CD4-positive, alpha-beta T cell treated with Interleukin-1 beta for 1 hour (primary cell): ENCODE results near the gene FGF3.

Source experiments
- DNase-seq, 2 donors: peaks; one replicate each; pipeline ENCODE4 v3.0.0-alpha.2; 2020 to 2022

The FGF3 gene

GRCh38 chr11:69822676-69823494 lies 3.7 kb upstream of the FGF3 start:
- no peak for DNase-seq

DNA sequence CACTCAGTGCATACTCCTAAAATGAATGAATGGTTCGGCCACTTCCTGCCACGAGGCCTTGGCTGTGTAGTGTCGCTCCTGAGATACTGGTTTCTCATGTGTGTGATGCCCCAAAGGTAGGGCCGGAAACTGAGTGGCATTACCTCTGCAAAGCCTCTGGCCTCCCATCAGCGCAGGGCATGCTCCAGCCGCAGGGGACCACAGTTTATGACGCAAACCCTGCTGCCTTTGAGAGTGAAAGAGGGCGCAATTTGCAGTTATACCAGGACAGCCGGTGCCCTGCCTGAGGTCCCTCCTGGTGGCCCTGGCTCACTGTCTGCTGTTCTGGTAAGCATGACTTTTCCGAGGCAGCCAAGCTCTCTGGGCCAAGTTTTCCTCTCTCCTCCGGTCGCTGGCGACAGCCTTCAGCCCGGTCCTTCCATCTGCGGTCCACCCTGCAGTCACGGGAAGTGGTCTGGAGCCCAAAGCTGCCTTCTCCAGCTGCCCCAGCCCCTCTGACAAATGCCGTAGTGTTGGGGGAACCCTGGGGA lies 2.4 kb upstream of the FGF3 start:
- no peak for DNase-seq

DNA sequence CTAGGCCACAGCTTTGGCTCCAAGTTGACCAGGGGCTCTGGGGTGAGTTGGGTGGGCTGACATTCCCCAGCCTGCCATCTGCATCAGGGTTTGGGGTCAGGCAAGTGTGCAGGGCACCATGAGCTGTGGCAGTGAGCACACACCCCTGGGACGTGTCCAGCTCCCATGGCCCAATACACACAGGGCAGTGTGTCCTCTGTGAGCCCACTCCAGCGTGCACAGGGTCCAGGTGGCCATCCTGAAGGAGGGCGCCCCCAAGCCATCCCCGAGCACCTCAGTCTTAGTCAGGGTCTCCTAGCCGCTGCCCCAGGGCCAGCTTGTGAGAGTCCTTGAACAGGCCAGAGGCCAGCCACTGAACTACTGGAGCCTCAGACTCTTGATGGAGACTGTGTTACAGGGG lies 1.2 kb upstream of the FGF3 start:
- no peak for DNase-seq

DNA sequence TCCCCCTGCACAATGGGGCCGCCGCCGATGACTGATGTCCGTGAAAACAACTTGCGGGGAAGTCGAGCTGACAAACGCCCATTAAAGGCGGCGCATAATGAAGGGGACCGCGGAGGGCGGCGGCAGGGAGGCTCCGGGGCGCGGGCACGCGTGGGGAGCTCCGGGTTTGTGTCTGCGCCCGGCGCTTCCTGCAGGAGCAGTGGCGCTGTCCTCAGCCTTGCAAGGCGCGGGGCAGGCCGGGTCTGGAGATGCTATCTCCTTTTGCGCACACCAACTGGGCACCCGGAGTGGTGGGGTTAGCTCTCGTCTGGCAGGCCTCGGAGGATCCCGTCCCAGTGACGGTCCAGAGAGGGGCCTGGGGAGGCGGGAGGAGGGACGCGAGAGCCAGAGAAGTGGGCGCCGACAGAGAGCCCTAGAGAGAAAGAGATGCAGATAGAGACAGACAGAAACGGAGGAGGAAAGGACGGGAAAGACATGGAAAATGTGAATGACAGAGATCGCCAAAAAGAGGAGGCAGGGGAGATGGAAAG lies 390 bp upstream of the FGF3 start:
- no peak for DNase-seq

DNA sequence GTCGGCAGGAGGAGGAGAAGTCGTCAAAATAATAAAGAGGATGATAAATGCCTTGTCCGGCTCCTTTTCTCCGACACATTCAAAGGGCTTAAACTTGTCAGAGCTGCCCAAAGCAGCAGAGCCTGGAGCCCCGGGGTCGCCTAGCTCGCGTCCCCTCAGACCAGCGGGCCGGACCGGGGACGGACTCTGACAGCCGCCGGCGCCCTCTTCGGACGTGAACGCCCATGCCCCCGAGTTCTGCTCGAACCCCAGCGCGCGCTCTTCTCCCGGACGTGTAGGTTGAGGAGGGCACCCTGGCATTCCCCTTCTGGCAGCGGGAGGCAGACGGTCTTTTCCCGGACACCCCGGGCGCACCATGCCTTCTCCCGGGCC lies 999 bp downstream of the FGF3 start:
- DNase-seq = no peak

GRCh38 chr11:69817265-69818230 lies 1.7 kb downstream of the FGF3 start:
- no peak for DNase-seq

DNA sequence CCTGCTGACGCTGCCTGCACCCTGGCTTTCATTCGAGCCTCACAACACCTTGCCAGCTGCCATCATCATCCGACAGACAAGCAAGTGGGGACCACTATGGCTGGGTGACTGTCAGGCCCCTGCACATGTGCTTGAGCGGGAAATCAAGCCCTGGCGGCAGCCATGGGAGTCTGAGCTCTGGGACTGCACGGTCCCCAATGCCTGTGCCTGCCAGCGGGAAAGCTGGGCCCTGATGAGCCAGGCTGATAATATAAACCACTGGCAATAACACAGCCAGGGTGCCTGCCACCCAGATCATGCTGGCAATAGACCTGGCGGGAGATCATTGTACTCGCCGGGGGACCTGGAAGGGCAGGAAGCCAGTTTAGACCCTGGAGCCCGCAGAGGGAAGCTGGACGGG lies 2.5 kb downstream of the FGF3 start:
- DNase-seq = no peak

GRCh38 chr11:69815973-69816372 lies 3.2 kb downstream of the FGF3 start:
- no peak for DNase-seq

DNA sequence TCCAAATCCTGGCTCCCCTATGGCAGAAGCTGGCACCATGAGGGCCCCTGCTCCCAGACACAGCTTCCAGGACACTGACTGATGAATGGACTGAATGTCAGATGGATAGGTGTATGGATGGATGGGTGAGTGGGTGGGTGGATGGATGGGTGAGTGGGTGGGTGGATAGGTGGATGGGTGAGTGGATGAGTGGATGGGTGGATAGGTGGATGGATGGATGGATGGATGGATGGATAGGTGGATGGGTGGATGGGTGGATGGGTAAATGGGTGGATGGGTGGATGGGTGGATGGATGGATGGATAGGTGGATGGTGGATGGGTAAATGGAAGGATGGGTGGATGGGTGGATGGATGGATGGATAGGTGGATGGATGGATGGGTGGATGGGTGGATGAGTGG lies 4.3 kb downstream of the FGF3 start:
- DNase-seq = no peak

GRCh38 chr11:69814411-69814810 lies 4.8 kb downstream of the FGF3 start:
- no peak for DNase-seq

DNA sequence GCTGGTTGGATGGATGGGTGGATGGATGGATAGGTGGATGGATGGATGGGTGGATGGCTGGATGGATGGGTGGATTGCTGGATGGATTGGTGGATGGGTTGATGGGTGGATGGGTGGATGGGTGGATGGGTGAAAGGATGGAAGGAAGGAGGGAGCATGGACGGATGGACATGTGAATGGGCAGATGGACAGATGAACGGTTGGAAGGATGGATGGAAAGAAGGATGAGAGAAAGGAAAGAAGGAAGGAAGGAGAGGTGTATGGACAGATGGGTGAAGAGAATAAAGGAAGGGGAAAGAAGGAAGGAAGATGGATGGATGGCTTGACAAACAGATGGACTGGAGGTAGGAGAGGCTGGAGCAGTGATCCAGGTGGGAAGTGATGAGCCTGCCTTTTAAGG lies 5.4 kb downstream of the FGF3 start:
- DNase-seq = no peak

- no peak for DNase-seq
Observed at GRCh38 chr11:69812946-69813345, 6.3 kb downstream of the FGF3 start.

GRCh38 chr11:69812256-69812655 lies 7.0 kb downstream of the FGF3 start:
- DNase-seq = no peak

DNA sequence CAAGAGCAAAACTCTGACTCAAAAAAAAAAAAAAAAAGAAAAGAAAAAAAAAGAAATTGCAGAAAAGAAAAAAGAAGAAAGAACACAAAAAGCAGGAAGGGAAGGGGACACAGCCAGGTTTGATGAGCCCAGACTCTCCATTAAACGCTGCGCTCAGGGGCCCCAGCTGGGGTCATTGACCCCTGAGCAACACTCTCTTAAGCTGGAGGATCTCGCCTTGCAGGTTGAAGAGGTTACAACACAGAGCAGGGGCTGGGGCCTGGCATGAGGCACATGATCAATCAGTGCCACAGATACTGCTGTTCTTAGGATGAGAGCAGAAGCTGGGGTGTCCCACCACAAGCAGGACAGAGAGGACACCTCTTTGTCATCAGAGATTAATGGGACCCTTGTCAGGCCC lies 7.8 kb downstream of the FGF3 start:
- no peak for DNase-seq

- DNase-seq = no peak
Observed at GRCh38 chr11:69810289-69811118, 8.7 kb downstream of the FGF3 start.

DNA sequence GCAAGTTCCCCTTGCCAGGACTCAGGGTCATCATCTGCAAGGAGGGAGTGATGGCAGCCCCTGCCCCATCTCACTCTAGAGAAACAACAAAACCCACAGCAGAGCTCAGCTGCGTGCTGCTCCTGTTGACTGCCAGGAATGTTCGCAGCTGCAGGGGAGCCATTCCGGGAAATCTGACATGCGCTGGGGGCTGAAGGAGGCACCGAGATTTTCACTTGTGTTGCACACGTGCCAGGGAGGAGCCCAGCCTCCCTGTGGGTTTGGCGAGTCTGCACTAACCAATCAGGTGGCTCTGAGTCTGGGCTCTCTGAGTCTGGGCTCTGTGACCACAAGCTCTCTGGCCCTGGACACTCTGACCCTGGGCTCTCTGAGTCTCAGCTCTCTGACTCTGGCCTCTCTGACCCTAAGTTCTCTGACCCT lies 10.5 kb downstream of the FGF3 start:
- DNase-seq = no peak

- DNase-seq = no peak
Observed at GRCh38 chr11:69807106-69807815, 12.0 kb downstream of the FGF3 start.

DNA sequence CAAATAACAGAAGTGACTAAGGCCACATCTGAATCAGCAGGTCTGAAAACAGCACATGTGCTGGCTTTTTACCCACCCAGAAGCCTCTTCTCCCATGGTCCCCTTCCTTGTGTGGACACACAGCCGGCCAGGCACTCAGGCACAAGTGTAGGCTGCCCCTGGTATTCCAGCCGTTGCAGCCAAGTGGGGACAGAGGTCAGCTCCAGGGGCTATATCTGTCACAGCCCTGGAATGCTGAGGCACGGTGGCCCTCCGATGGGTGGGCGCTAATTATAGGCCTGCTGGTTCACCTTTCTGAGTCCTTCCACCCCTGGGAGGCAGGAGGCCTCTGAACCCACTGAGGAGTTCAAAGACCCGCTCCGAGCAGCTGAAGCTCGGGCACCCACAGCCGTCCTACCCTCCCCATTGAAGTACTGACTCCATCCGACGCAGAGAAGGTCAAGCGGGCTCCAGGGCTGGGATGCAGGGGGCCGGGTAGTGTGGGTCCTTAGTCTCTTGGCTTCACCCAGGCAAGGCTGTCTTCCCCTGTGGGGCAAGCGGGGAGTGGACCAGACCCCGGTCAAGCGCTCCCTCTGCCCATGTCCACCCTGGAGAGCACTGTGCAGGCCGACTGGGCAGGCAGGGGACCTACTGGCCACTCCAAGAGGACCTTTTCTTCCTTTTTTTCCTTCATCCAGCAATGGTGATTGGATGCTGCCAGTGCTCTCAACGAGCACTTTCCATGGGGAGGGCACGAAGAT lies 14.3 kb downstream of the FGF3 start:
- no peak for DNase-seq

GRCh38 chr11:69803604-69804218 lies 15.5 kb downstream of the FGF3 start:
- DNase-seq = no peak

DNA sequence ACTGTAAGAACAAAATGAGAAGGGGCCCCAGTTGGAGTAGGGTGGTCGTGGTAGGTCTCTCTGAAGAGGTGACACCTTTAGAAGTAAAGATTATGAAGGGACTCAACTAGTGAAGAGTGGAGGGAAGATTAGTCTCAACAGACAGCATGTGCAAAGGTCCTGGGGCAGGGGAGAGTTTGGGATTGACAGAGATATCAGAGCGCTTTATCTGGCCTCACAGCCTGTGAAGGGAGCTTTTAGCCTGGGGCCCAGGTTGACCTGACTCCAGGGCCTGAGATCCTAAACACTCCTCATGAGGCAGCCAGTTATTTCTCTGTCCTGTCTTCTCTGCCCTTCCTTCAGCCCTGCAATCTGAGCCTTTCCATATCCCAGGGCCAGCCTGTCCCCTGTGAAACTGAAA lies 16.2 kb downstream of the FGF3 start:
- DNase-seq = no peak

DNA sequence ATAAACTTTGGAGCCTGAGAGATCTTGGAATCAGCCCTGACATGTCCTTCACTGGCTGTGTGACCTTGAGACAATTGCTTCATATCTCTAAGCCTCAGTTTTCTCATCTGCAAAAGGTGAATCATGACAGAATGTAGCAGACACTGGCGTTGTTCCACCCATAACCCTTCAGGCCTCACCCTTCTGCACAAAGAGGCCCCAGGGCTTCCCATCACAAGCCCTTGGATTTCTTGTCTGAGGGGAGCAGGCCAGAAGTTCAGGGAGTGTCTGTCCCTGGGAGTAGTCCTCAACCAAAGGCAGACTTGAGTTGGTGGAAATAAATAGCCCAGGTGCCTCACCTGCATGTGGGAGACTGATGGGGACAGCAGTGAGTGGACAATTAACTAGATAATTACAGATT lies 16.6 kb downstream of the FGF3 start:
- no peak for DNase-seq
